Limb (tissue), 2 donors: ENCODE measurements around the gene NPTXR.

ENCODE experiments used
- DNase-seq, 2 donors: peaks; one replicate each; pipeline ENCODE4 v3.0.0-alpha.2; 2016; ENCODE audit errors: extremely low spot score in 2 of 2

Gene NPTXR

GRCh38 chr22:38773363-38773946 lies 70.4 kb downstream of the NPTXR start:
- DNase-seq: no peak

- no peak for DNase-seq
Measured at GRCh38 chr22:38772623-38772873, 71.3 kb downstream of the NPTXR start.

GRCh38 chr22:38770257-38770949 lies 73.4 kb downstream of the NPTXR start:
- no peak for DNase-seq
